H1 (cell line): ENCODE results near the gene METTL21C. TPM values are rescaled to one million over a fixed set of nuclear protein-coding genes. Genes with fewer than 3 reads are reported as not detected.

Experiments used
- CTCF ChIA-PET: fragments of 300-600 bp; sonication (Branson Sonifier 250); formaldehyde crosslinking; loops from one replicate; lab custom pipeline; 2021; ENCODE audit not compliant: partially characterized antibody; lab: Charles Lee
- POLR2A ChIA-PET: fragments of 300-600 bp; sonication (Branson Sonifier 250); formaldehyde crosslinking; loops from one replicate; lab custom pipeline; 2021; ENCODE audit warnings: inconsistent platforms; ENCODE audit not compliant: partially characterized antibody; lab: Charles Lee
- DNase-seq, 2 experiments: peaks; one replicate each; pipeline versions ENCODE4 v3.0.0 to v3.0.0-alpha.2; 2010 to 2022; ENCODE audit warnings: low spot score in 2 of 2, low read depth in 1 of 2, mixed read lengths in 1 of 2
- FAIRE-seq: peaks from 2 replicates; lab custom pipeline; 2011; peaks lifted over from hg19 to GRCh38; lab: Jason Lieb, UNC
- H2AFZ ChIP-seq: 2 replicates; pipeline ENCODE4 v1.8.1; 2012; ENCODE audit warnings: low read length, inconsistent platforms
- H2AK5ac ChIP-seq: 2 replicates; pipeline ENCODE4 v1.6.1; 2013; ENCODE audit warnings: low read depth, low read length
- H2BK120ac ChIP-seq: replicated peaks from 2 replicates; pipeline ENCODE3; 2013; ENCODE audit warnings: low read depth, low read length, inconsistent platforms
- H2BK12ac ChIP-seq: 2 replicates; pipeline ENCODE4 v1.6.1; 2013; ENCODE audit warnings: low read depth, low read length
- H2BK15ac ChIP-seq: 2 replicates; pipeline ENCODE4 v1.6.1; 2013; ENCODE audit warnings: low read length
- H2BK20ac ChIP-seq: 2 replicates; pipeline ENCODE4 v1.6.1; 2013; ENCODE audit warnings: low read length
- H2BK5ac ChIP-seq: 2 replicates; pipeline ENCODE4 v1.6.1; 2013; ENCODE audit warnings: low read depth, low read length
- H3K14ac ChIP-seq: 2 replicates; pipeline ENCODE4 v1.6.1; 2013; ENCODE audit warnings: inconsistent platforms; ENCODE audit not compliant: insufficient read length
- H3K18ac ChIP-seq: 2 replicates; pipeline ENCODE4 v1.6.1; 2013; ENCODE audit warnings: low read length; ENCODE audit errors: extremely low read depth
- H3K23ac ChIP-seq: 2 replicates; pipeline ENCODE4 v1.6.1; 2013; ENCODE audit warnings: inconsistent platforms; ENCODE audit not compliant: insufficient read length
- H3K23me2 ChIP-seq: 2 replicates; pipeline ENCODE4 v1.6.1; 2013; ENCODE audit warnings: low read depth, low read length
- H3K27ac ChIP-seq: 2 replicates; pipeline ENCODE4 v1.6.1; 2011; ENCODE audit warnings: low read depth, low read length, inconsistent platforms
- H3K27me3 ChIP-seq, 4 experiments: replicated peaks in 1 of 4; 1 replicate in 1 of 4; 2 replicates in 3 of 4; pipeline versions ENCODE4 v1.6.1 to v1.8.1; 2011 to 2013; ENCODE audit warnings: low read length in 3 of 4, mild to moderate bottlenecking in 3 of 4, inconsistent platforms in 2 of 4, mixed read lengths in 2 of 4, moderate library complexity in 1 of 4; ENCODE audit not compliant: control insufficient read depth in 3 of 4, insufficient read depth in 3 of 4; ENCODE audit errors: extremely low read depth in 1 of 4
- H3K36me3 ChIP-seq, 4 experiments: 2 replicates each; pipeline versions ENCODE4 v1.6.1 to v1.8.1; 2011 to 2013; ENCODE audit warnings: mild to moderate bottlenecking in 4 of 4, low read length in 3 of 4, moderate library complexity in 2 of 4, control low read depth in 1 of 4, inconsistent platforms in 1 of 4; ENCODE audit not compliant: insufficient read depth in 4 of 4, control insufficient read depth in 2 of 4
- H3K4ac ChIP-seq: replicated peaks from 2 replicates; pipeline ENCODE3; 2013; ENCODE audit warnings: low read length, low read depth, mixed read lengths, inconsistent platforms; ENCODE audit not compliant: insufficient read length
- H3K4me1 ChIP-seq, 4 experiments: replicated peaks in 1 of 4; 1 replicate in 1 of 4; 2 replicates in 3 of 4; pipeline versions ENCODE4 v1.6.1 to v1.8.1; 2011 to 2013; ENCODE audit warnings: low read length in 3 of 4, inconsistent platforms in 2 of 4, mixed read lengths in 1 of 4; ENCODE audit not compliant: insufficient read depth in 4 of 4, control insufficient read depth in 3 of 4
- H3K4me2 ChIP-seq, 2 experiments: 2 replicates each; pipeline versions ENCODE4 v1.6.1 to v1.8.1; 2011 to 2013; ENCODE audit warnings: low read depth in 2 of 2, low read length in 2 of 2, control low read depth in 1 of 2, inconsistent platforms in 1 of 2, mild to moderate bottlenecking in 1 of 2; ENCODE audit not compliant: insufficient read depth in 1 of 2
- H3K4me3 ChIP-seq, 4 experiments: fragments of 200-600, 300-600 bp in 1 of 4; sonication (generic), shearing (Covaris generic), sonication (Bioruptor Twin) in 1 of 4; 2 replicates each; pipeline versions ENCODE4 v1.5.1 to v1.8.1; 2011 to 2016; ENCODE audit warnings: low read length in 4 of 4, low read depth in 3 of 4, control low read depth in 2 of 4, inconsistent platforms in 2 of 4, mild to moderate bottlenecking in 2 of 4, mixed read lengths in 1 of 4, moderate library complexity in 1 of 4; ENCODE audit not compliant: insufficient read depth in 2 of 4; ENCODE audit errors: extremely low read depth in 1 of 4
- H3K56ac ChIP-seq: replicated peaks from 2 replicates; pipeline ENCODE3; 2013; ENCODE audit warnings: low read depth, mild to moderate bottlenecking, mixed read lengths, low read length, inconsistent platforms; ENCODE audit not compliant: insufficient read length
- H3K79me1 ChIP-seq: 2 replicates; pipeline ENCODE4 v1.6.1; 2013; ENCODE audit warnings: low read depth, low read length, control low read depth
- H3K79me2 ChIP-seq, 2 experiments: 2 replicates each; pipeline versions ENCODE4 v1.6.1 to v1.8.1; 2012 to 2013; ENCODE audit warnings: low read length in 2 of 2, mild to moderate bottlenecking in 2 of 2, inconsistent platforms in 1 of 2; ENCODE audit not compliant: insufficient read depth in 2 of 2, control insufficient read depth in 1 of 2
- H3K9ac ChIP-seq, 4 experiments: replicated peaks in 1 of 4; 1 replicate in 1 of 4; 2 replicates in 3 of 4; pipeline versions ENCODE4 v1.6.1 to v1.8.1; 2011 to 2013; ENCODE audit warnings: low read depth in 3 of 4, low read length in 3 of 4, control low read depth in 2 of 4, mild to moderate bottlenecking in 2 of 4, moderate library complexity in 2 of 4, inconsistent platforms in 1 of 4; ENCODE audit errors: extremely low read depth in 1 of 4
- H3K9me3 ChIP-seq, 2 experiments: 2 replicates each; pipeline versions ENCODE4 v1.6.1 to v1.8.1; 2012 to 2013; ENCODE audit warnings: mild to moderate bottlenecking in 2 of 2, moderate library complexity in 2 of 2, control low read depth in 1 of 2, inconsistent platforms in 1 of 2, low read depth in 1 of 2, low read length in 1 of 2, mixed read lengths in 1 of 2; ENCODE audit not compliant: insufficient read depth in 2 of 2
- H4K20me1 ChIP-seq, 2 experiments: replicated peaks in 1 of 2; 2 replicates each; pipeline versions ENCODE3 to v1.8.1; 2011 to 2013; ENCODE audit warnings: inconsistent platforms in 2 of 2, low read length in 2 of 2, mild to moderate bottlenecking in 1 of 2; ENCODE audit not compliant: insufficient read depth in 2 of 2, control insufficient read depth in 1 of 2
- H4K5ac ChIP-seq: 2 replicates; pipeline ENCODE4 v1.6.1; 2013; ENCODE audit warnings: low read length, low read depth, mixed read lengths, inconsistent platforms; ENCODE audit not compliant: insufficient read length
- H4K8ac ChIP-seq: 2 replicates; pipeline ENCODE4 v1.8.0; 2013; ENCODE audit warnings: mild to moderate bottlenecking, moderate library complexity, low read length, inconsistent platforms; ENCODE audit not compliant: insufficient read depth; ENCODE audit errors: extremely low read depth
- H4K91ac ChIP-seq: replicated peaks from 2 replicates; pipeline ENCODE3; 2013; ENCODE audit warnings: low read length, mixed read lengths, inconsistent platforms; ENCODE audit not compliant: insufficient read length
- BCL11A ChIP-seq, 2 experiments: IDR thresholded peaks; one replicate each; pipeline ENCODE4 v1.6.1; 2011; ENCODE audit warnings: low read depth in 2 of 2, low read length in 2 of 2, mild to moderate bottlenecking in 2 of 2
- CBX8 ChIP-seq: fragments of 300-800, 300-1000 bp; sonication (generic); IDR thresholded peaks from 2 replicates; pipeline ENCODE4 v1.7.1; 2016; ENCODE audit warnings: low read depth, low read length, borderline replicate concordance
- CHD2 ChIP-seq: IDR thresholded peaks from 2 replicates; pipeline ENCODE4 v1.6.1; 2012; ENCODE audit warnings: low read length, improper control_type of control experiment
- CTBP2 ChIP-seq: IDR thresholded peaks from 2 replicates; pipeline ENCODE4 v1.7.0; 2011; ENCODE audit warnings: borderline replicate concordance, mild to moderate bottlenecking, moderate library complexity, mixed read lengths, low read length; ENCODE audit not compliant: insufficient read depth, insufficient read length
- JUN ChIP-seq: IDR thresholded peaks from 2 replicates; pipeline ENCODE4 v1.6.1; 2011; ENCODE audit warnings: low read depth, mild to moderate bottlenecking, improper control_type of control experiment, low read length
- KDM1A ChIP-seq: fragments of 200-600, 300-600 bp; sonication (generic); IDR thresholded peaks from 2 replicates; pipeline ENCODE4 v1.7.1; 2016; ENCODE audit warnings: mild to moderate bottlenecking, low read length, borderline replicate concordance
- RBBP5 ChIP-seq: IDR thresholded peaks from 2 replicates; pipeline ENCODE4 v1.7.1; 2012; ENCODE audit warnings: low read depth, mild to moderate bottlenecking, inconsistent platforms, low read length, moderate library complexity, borderline replicate concordance
- TCF12 ChIP-seq: IDR thresholded peaks from 2 replicates; pipeline ENCODE4 v1.6.1; 2011; ENCODE audit warnings: low read depth, mild to moderate bottlenecking, low read length
- ZNF274 ChIP-seq: IDR thresholded peaks from 2 replicates; pipeline ENCODE4 v1.7.0; 2012; ENCODE audit warnings: low read length, borderline replicate concordance; ENCODE audit errors: extremely low read depth
- WGBS, 2 experiments: shearing (Covaris generic) in 1 of 2; methylation state at CpG; one replicate each; pipeline versions ENCODE4 v1.1.6 to v1.1.7; 2013 to 2015; ENCODE audit warnings: low lambda C conversion rate in 2 of 2, mixed read lengths in 2 of 2, inconsistent platforms in 1 of 2, low coverage in 1 of 2, missing lambda C conversion rate in 1 of 2; ENCODE audit not compliant: insufficient replicate concordance in 2 of 2, insufficient coverage in 1 of 2, insufficient read length in 1 of 2; ENCODE audit errors: extremely low coverage in 1 of 2, missing lambda C conversion rate in 1 of 2; 5-methylcytosine and 5-hydroxymethylcytosine counted together
- polyA plus RNA-seq, 7 experiments: library from polyadenylated mRNA; depleted of rRNA in 3 of 7; stranded (reverse) in 5 of 7; unstranded in 2 of 7; fragments of >200 nt in 5 of 7; fragments of 200-250 nt in 2 of 7; gene quantifications; 1 replicate in 5 of 7; 2 replicates in 1 of 7; 4 replicates in 1 of 7; pipeline versions ENCODE4 v1.2.1 to v1.2.3, GENCODE V29; 2011 to 2013; ENCODE audit warnings: missing spikeins in 2 of 7, mixed read lengths in 2 of 7
- total RNA-seq: library from RNA; stranded (reverse); fragmentation: NEBNext Ultra II Directional; extraction: Animal tissue kit (Norgen Biotek cat#: 25700); gene quantifications from 2 replicates; pipeline ENCODE4 v1.2.1, GENCODE V29; 2021

Gene METTL21C
- total and polyA plus RNA-seq, 2 of the 8 experiments (the other 6 are each of a cell fraction or from before 2014, with no cell fraction given) = not detected

GRCh38 chr13:102707467-102707866 is 12.6 kb upstream of the METTL21C start:
- H2AFZ ChIP-seq = no peak overlapping the region
- ChIA-PET CTCF (interaction anchor here (1.1 kb wide), 1 partner anchor 11 kb away, joined by 3 read pairs; no protein-coding TSS in a partner anchor), POLR2A (no interaction called here)
- H3K79me2 ChIP-seq = no peaks in the 10 kb centered on the region
- no peak overlapping the region for H4K5ac ChIP-seq
- no peak overlapping the region for H4K91ac ChIP-seq
- H3K79me1 ChIP-seq = no peaks in the 10 kb centered on the region
- H2BK5ac ChIP-seq = no peak overlapping the region
- no peak for FAIRE-seq
- H3K14ac ChIP-seq = no peak overlapping the region
- no peak overlapping the region for H3K4me3 ChIP-seq
- no peaks in the 10 kb centered on the region for H3K27me3 ChIP-seq
- DNase-seq = no peak
- H2BK15ac ChIP-seq = no peak overlapping the region
- no peaks in the 10 kb centered on the region for H3K23me2 ChIP-seq
- no peak overlapping the region for H3K9ac ChIP-seq
- 85% methylated on average over 4 of the region's 4 CpGs; no CpG with 5 or more reads in 1 of the 2 experiments for WGBS, 2 experiments
- no peak overlapping the region for H3K4ac ChIP-seq
- H3K23ac ChIP-seq = no peak overlapping the region
- no peak overlapping the region for H2BK20ac ChIP-seq
- H3K4me1 ChIP-seq = no peaks in the 10 kb centered on the region
- no peak overlapping the region for H2AK5ac ChIP-seq
- no peaks in the 10 kb centered on the region for H4K20me1 ChIP-seq
- no peak overlapping the region for H2BK12ac ChIP-seq
- no peak overlapping the region for H4K8ac ChIP-seq
- H2BK120ac ChIP-seq = no peak overlapping the region
- no peaks in the 10 kb centered on the region; a peak in 1 of 4 replicates for H3K9me3 ChIP-seq
- H3K36me3 ChIP-seq = no peaks in the 10 kb centered on the region
- no peak for TF ChIP-seq JUN
- TF ChIP-seq CTBP2 = no peak
- TF ChIP-seq KDM1A = no peak
- TF ChIP-seq BCL11A (IDR thresholded peaks at IDR 0.05; ENCODE audit: low read depth in 2 of 2, low read length in 2 of 2) = no peak
- no peak for TF ChIP-seq TCF12
- no peak for TF ChIP-seq CBX8
- no peak for TF ChIP-seq CHD2
- no peak for TF ChIP-seq RBBP5
- TF ChIP-seq ZNF274 = no peak
- H3K27ac ChIP-seq = no peak overlapping the region
- H3K56ac ChIP-seq = no peak overlapping the region
- no peak overlapping the region for H3K18ac ChIP-seq
- H3K4me2 ChIP-seq = no peak overlapping the region
